Right kidney (tissue), 1 donor: ENCODE data around the gene ATG16L2.
"Not testable (repeated sequence)": the region's sequence is repeated elsewhere in the genome, so short reads cannot be mapped to it uniquely, and the experiment has no call there.

ENCODE experiments used
- DNase-seq: peaks from one replicate; pipeline ENCODE4 v3.0.0-alpha.2; 2016

ATG16L2 gene

GRCh38 chr11:72805216-72805615 is 9.0 kb upstream of the ATG16L2 start:
- DNase-seq = no peak

GRCh38 chr11:72806378-72806777 is 7.8 kb upstream of the ATG16L2 start:
- DNase-seq = not testable (repeated sequence)

GRCh38 chr11:72807021-72807693 is 7.1 kb upstream of the ATG16L2 start:
- DNase-seq = no peak

- no peak for DNase-seq
Measured at GRCh38 chr11:72807792-72808191, 6.4 kb upstream of the ATG16L2 start.

- no peak for DNase-seq
Measured at GRCh38 chr11:72808331-72808798, 5.8 kb upstream of the ATG16L2 start.

GRCh38 chr11:72811686-72812085 is 2.5 kb upstream of the ATG16L2 start:
- not testable (repeated sequence) for DNase-seq

- DNase-seq = no peak
Measured at GRCh38 chr11:72812604-72812966, 1.6 kb upstream of the ATG16L2 start.

GRCh38 chr11:72812967-72813739 is 1.1 kb upstream of the ATG16L2 start:
- DNase-seq = no peak

- peak; percentile 99 for DNase-seq
Measured at GRCh38 chr11:72813740-72814285, 398 bp upstream of the ATG16L2 start.

GRCh38 chr11:72815110-72815618 is 953 bp downstream of the ATG16L2 start:
- no peak for DNase-seq

GRCh38 chr11:72816404-72816990 is 2.3 kb downstream of the ATG16L2 start:
- DNase-seq = no peak

- DNase-seq = no peak
Measured at GRCh38 chr11:72817966-72818365, 3.8 kb downstream of the ATG16L2 start.

- no peak for DNase-seq
Measured at GRCh38 chr11:72818971-72819370, 4.8 kb downstream of the ATG16L2 start.

GRCh38 chr11:72820439-72821139 is 6.4 kb downstream of the ATG16L2 start:
- DNase-seq = no peak

- peak; percentile 57 for DNase-seq
Measured at GRCh38 chr11:72821221-72821919, 7.2 kb downstream of the ATG16L2 start.

GRCh38 chr11:72821920-72822799 is 7.9 kb downstream of the ATG16L2 start:
- DNase-seq = peak; percentile 98

GRCh38 chr11:72823105-72823804 is 9.0 kb downstream of the ATG16L2 start:
- DNase-seq = no peak

GRCh38 chr11:72824020-72824419 is 9.8 kb downstream of the ATG16L2 start:
- no peak for DNase-seq

- no peak for DNase-seq
Measured at GRCh38 chr11:72824811-72825505, 10.7 kb downstream of the ATG16L2 start.
